Measurements from ENCODE around the gene HYAL3.

DNA sequence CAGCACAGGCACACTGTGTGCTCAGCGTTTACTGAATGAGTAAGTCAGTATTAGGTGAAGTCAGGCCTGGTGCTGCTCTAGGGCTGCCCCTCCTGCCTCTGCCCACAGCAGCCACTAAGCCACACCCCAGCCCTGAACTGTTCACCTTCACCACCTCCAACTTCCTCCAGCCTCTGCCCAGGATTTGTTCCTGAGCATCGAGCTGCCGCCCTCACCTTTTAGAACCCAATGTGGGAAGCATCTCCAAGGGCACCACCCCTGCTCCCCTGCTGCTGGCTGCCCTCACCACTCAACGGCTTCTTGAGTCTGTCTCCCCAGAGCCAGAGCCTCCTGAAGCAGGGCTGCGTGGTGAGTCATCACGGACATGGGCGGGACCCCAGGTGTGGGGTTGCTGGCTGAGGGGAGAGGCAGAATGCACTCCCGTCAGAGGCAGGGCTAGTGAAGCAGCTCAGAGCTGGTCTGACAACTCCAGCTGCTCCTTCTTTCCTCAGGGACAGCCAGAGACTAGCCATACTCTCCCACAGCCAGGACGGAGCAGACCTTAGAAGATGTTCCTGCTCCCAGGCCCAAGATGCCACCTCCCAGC is 17.5 kb upstream of the HYAL3 start:
- TF ChIP-seq, protein P1, sequence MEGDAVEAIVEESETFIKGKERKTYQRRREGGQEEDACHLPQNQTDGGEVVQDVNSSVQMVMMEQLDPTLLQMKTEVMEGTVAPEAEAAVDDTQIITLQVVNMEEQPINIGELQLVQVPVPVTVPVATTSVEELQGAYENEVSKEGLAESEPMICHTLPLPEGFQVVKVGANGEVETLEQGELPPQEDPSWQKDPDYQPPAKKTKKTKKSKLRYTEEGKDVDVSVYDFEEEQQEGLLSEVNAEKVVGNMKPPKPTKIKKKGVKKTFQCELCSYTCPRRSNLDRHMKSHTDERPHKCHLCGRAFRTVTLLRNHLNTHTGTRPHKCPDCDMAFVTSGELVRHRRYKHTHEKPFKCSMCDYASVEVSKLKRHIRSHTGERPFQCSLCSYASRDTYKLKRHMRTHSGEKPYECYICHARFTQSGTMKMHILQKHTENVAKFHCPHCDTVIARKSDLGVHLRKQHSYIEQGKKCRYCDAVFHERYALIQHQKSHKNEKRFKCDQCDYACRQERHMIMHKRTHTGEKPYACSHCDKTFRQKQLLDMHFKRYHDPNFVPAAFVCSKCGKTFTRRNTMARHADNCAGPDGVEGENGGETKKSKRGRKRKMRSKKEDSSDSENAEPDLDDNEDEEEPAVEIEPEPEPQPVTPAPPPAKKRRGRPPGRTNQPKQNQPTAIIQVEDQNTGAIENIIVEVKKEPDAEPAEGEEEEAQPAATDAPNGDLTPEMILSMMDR (IDR thresholded peaks at IDR 0.05), result no peak
- no peak for TF ChIP-seq POLR2A (IDR thresholded peaks at IDR 0.05)

Measured in vagina (tissue), 2 donors.